ENCODE results near the gene AGAP4.
"Not testable (repeated sequence)": the region's sequence is repeated elsewhere in the genome, so short reads cannot be mapped to it uniquely, and the experiment has no call there.

DNA sequence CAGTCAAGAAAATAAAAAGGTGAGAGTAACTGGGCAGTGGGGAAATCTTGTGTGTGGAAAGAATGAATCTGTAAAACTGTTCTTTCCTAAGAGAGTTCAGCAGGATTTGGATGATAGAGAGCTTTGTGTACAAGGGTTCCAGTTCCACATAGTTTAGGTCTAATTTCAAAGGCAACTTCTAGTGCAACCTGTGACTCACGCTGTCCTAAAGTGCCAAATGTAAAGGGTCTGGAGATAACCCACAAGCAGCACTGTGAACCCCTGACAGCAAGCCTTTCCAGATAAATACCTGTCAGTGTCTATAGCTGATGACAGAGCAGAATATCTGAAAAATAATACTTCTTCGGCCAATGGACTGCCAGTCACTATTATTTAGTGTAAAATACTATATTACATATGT is 16.3 kb upstream of the AGAP4 start:
- not testable (repeated sequence) for TF ChIP-seq ZNF384 (IDR thresholded peaks at IDR 0.05); FOXK2 (IDR thresholded peaks at IDR 0.05); LEF1 (IDR thresholded peaks at IDR 0.05; ENCODE audit: borderline replicate concordance); SP1 (IDR thresholded peaks at IDR 0.05); L3MBTL2 (conservative IDR thresholded peaks at IDR 0.05); NFRKB (IDR thresholded peaks at IDR 0.05); CTBP1 (IDR thresholded peaks at IDR 0.05; ENCODE audit: borderline replicate concordance); TARDBP (IDR thresholded peaks at IDR 0.05); ELF4 (IDR thresholded peaks at IDR 0.05); FOXM1 (IDR thresholded peaks at IDR 0.05; ENCODE audit: borderline replicate concordance); SUZ12 (IDR thresholded peaks at IDR 0.05); BHLHE40 (IDR thresholded peaks at IDR 0.05; ENCODE audit: borderline replicate concordance); FOXA1 (IDR thresholded peaks at IDR 0.05)
- TF ChIP-seq, protein P1, sequence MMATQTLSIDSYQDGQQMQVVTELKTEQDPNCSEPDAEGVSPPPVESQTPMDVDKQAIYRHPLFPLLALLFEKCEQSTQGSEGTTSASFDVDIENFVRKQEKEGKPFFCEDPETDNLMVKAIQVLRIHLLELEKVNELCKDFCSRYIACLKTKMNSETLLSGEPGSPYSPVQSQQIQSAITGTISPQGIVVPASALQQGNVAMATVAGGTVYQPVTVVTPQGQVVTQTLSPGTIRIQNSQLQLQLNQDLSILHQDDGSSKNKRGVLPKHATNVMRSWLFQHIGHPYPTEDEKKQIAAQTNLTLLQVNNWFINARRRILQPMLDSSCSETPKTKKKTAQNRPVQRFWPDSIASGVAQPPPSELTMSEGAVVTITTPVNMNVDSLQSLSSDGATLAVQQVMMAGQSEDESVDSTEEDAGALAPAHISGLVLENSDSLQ (IDR thresholded peaks at IDR 0.05) = not testable (repeated sequence)

Data from HEK293T (cell line).